Left ventricle myocardium inferior (tissue), 1 donor: ENCODE results near the gene SH2D5. TPM values are rescaled to one million over a fixed set of nuclear protein-coding genes. Genes with fewer than 3 reads are reported as not detected.

Experiments used
- DNase-seq: peaks from one replicate; pipeline ENCODE4 v3.0.0-alpha.2; 2020
- H3K27ac ChIP-seq: fragments of 200-600 bp; replicated peaks from 2 replicates; pipeline ENCODE4 v1.8.0; 2021
- H3K27me3 ChIP-seq: fragments of 200-600 bp; 2 replicates; pipeline ENCODE4 v1.8.0; 2021; ENCODE audit warnings: low read depth
- H3K36me3 ChIP-seq: fragments of 200-600 bp; 2 replicates; pipeline ENCODE4 v1.8.0; 2021
- H3K4me1 ChIP-seq: fragments of 200-600 bp; 2 replicates; pipeline ENCODE4 v1.8.0; 2021
- H3K4me3 ChIP-seq: fragments of 200-600 bp; 2 replicates; pipeline ENCODE4 v1.8.0; 2021; ENCODE audit warnings: mild to moderate bottlenecking, moderate library complexity
- H3K9me3 ChIP-seq: fragments of 200-600 bp; replicated peaks from 2 replicates; pipeline ENCODE4 v1.8.0; 2021
- intact Hi-C: fragments of 100-400 bp; cut with micrococcal nuclease; formaldehyde crosslinking; loops from one replicate; pipeline ENCODE4 v1.11.0; 2022
- total RNA-seq: library from RNA; stranded (reverse); fragmentation: NEBNext Ultra II Directional; extraction: Animal tissue kit (Norgen Biotek cat#: 25700); gene quantifications from one replicate; pipeline ENCODE4 v1.2.1, GENCODE V29; 2021
- TF ChIP-seq, protein P1 (sequence below): fragments of 200-600 bp; IDR thresholded peaks from 2 replicates; pipeline ENCODE4 v1.8.0; 2021; ENCODE audit warnings: antibody characterized with exemption, mild to moderate bottlenecking, borderline replicate concordance
- donor health status: DM: no; HTN: yes; CAD: no; lungs with severe emphysema.

Gene SH2D5
- total RNA-seq, 1 donor from 2014 or later = not detected

GRCh38 chr1:20715406-20715805, 17.1 kb downstream of the SH2D5 start:
- peaks cover 61% of the 10 kb centered on the region for H3K27me3 ChIP-seq
- TF ChIP-seq, protein P1, sequence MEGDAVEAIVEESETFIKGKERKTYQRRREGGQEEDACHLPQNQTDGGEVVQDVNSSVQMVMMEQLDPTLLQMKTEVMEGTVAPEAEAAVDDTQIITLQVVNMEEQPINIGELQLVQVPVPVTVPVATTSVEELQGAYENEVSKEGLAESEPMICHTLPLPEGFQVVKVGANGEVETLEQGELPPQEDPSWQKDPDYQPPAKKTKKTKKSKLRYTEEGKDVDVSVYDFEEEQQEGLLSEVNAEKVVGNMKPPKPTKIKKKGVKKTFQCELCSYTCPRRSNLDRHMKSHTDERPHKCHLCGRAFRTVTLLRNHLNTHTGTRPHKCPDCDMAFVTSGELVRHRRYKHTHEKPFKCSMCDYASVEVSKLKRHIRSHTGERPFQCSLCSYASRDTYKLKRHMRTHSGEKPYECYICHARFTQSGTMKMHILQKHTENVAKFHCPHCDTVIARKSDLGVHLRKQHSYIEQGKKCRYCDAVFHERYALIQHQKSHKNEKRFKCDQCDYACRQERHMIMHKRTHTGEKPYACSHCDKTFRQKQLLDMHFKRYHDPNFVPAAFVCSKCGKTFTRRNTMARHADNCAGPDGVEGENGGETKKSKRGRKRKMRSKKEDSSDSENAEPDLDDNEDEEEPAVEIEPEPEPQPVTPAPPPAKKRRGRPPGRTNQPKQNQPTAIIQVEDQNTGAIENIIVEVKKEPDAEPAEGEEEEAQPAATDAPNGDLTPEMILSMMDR = no peak
- intact Hi-C loops = no loop called here
- H3K4me3 ChIP-seq = no peak overlapping the region
- no peaks in the 10 kb centered on the region for H3K9me3 ChIP-seq
- H3K27ac ChIP-seq = no peak overlapping the region
- H3K4me1 ChIP-seq = peaks cover 10% of the 10 kb centered on the region
- DNase-seq = no peak
- H3K36me3 ChIP-seq = no peaks in the 10 kb centered on the region

DNA sequence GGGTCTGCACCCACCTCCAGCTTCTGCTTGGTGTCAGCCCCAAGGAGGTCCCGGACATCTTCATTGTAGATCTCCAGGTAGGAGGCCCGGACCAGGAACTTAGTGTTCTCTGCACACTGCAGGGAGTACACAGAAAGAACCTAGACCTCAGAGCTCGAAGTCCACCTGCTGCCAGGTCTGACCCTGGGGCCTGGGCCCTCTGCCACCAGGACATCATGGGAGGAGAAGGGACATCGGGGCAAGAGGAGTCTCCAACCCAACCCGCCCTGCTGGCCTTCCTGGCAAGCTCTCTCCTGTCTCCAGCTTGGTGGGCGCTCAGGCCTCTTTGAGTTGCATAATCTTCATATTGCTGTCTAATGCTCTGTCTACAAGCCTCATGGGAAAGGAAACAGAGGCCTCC, 19.1 kb downstream of the SH2D5 start:
- intact Hi-C loops = no loop called here
- H3K27ac ChIP-seq = no peak overlapping the region
- TF ChIP-seq, protein P1 = no peak
- H3K9me3 ChIP-seq = no peaks in the 10 kb centered on the region
- DNase-seq = no peak
- peaks cover 10% of the 10 kb centered on the region for H3K4me1 ChIP-seq
- peaks cover 71% of the 10 kb centered on the region for H3K27me3 ChIP-seq
- no peak overlapping the region for H3K4me3 ChIP-seq
- H3K36me3 ChIP-seq = no peaks in the 10 kb centered on the region

DNA sequence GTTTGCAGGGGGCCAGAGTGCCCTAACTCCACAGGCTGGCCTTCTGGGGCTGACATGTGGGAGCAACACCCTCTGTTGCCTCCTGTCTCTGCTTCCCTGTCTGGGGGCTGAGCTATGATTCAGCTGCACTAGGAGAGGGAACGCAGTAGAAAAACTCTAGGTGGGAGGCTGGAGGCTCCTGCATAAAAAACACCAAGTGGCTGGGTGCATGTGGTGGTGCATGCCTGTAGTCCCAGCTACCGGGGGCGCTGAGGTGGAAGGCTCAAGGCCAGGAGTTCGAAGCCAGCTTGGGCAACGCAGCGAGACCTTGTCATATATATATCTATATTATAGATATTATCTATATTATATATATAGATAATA, 20.3 kb downstream of the SH2D5 start:
- Histone ChIP-seq H3K27me3 (peaks cover 62% of the 10 kb centered on the region), H3K27ac (no peak overlapping the region)

GRCh38 chr1:20711285-20712214, 21.0 kb downstream of the SH2D5 start:
- intact Hi-C loops = no loop called here

More for the DNA sequence above, 20.3 kb downstream of the SH2D5 start:
- Histone ChIP-seq H3K9me3 (no peaks in the 10 kb centered on the region), H3K4me3 (no peak overlapping the region), H3K4me1 (peaks cover 2% of the 10 kb centered on the region), H3K36me3 (no peaks in the 10 kb centered on the region)
- no peak for DNase-seq
- intact Hi-C loops = no loop called here
- TF ChIP-seq, protein P1 = no peak

GRCh38 chr1:20710469-20711284, 21.8 kb downstream of the SH2D5 start:
- TF ChIP-seq, protein P1 = no peak
- H3K27me3 ChIP-seq = peaks cover 46% of the 10 kb centered on the region
- H3K36me3 ChIP-seq = no peaks in the 10 kb centered on the region
- DNase-seq = no peak
- no peaks in the 10 kb centered on the region for H3K9me3 ChIP-seq
- no peak overlapping the region for H3K4me3 ChIP-seq
- no peaks in the 10 kb centered on the region for H3K4me1 ChIP-seq
- H3K27ac ChIP-seq = no peak overlapping the region
- intact Hi-C loops = no loop called here

More at GRCh38 chr1:20711285-20712214, 21.0 kb downstream of the SH2D5 start:
- Histone ChIP-seq H3K27me3 (peaks cover 55% of the 10 kb centered on the region), H3K4me1 (no peaks in the 10 kb centered on the region), H3K4me3 (no peak overlapping the region), H3K27ac (no peak overlapping the region), H3K9me3 (no peaks in the 10 kb centered on the region), H3K36me3 (no peaks in the 10 kb centered on the region)
- no peak for DNase-seq
- TF ChIP-seq, protein P1 = no peak
